OCI-LY7 (cell line): ENCODE data around the gene INHBE.

Experiments
- EZH2phosphoT487 ChIP-seq: fragments of 200-600 bp; sonication (generic); IDR thresholded peaks from 2 replicates; pipeline ENCODE4 v1.6.1; 2018; ENCODE audit warnings: low read depth, borderline replicate concordance, mild to moderate bottlenecking, mixed run types, antibody characterized with exemption, low read length, moderate library complexity, mixed read lengths
- TF ChIP-seq, protein P1 (sequence below): fragments of 200-600 bp; sonication (generic); conservative IDR thresholded peaks from 2 replicates; pipeline ENCODE4 v1.5.1; 2014; ENCODE audit warnings: mild to moderate bottlenecking, antibody characterized with exemption, low read length, moderate library complexity, mixed read lengths

DNA sequence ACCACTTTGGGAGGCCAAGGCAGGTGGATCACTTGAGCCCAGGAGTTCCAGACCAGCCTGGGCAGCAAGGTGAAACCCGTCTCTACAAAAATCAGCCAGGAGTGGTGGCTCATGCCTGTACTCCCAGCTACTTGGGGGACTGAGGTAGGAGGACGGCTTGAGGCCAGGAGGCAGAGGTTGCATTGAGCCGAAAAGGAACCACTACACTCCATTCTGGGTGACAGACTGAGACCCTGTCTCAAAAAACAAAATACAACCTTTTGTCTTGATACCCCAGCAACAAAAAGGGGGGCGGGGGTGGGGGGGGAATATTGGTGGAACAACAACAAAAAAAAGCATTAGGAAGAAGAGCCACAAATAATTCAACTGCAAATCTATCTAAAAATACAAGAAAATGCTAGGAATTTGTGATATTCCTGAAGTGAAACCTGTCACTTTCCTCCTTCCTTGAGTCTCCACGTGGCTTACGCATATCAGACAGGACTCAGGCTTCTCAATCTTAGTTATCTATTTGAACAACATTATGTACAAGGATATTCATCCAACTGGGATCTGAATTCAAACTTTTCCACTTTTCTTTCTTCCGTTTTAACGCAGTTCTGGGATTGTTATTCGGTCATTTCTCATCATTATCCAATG lies 25.5 kb upstream of the INHBE start:
- TF ChIP-seq, protein P1, sequence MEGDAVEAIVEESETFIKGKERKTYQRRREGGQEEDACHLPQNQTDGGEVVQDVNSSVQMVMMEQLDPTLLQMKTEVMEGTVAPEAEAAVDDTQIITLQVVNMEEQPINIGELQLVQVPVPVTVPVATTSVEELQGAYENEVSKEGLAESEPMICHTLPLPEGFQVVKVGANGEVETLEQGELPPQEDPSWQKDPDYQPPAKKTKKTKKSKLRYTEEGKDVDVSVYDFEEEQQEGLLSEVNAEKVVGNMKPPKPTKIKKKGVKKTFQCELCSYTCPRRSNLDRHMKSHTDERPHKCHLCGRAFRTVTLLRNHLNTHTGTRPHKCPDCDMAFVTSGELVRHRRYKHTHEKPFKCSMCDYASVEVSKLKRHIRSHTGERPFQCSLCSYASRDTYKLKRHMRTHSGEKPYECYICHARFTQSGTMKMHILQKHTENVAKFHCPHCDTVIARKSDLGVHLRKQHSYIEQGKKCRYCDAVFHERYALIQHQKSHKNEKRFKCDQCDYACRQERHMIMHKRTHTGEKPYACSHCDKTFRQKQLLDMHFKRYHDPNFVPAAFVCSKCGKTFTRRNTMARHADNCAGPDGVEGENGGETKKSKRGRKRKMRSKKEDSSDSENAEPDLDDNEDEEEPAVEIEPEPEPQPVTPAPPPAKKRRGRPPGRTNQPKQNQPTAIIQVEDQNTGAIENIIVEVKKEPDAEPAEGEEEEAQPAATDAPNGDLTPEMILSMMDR = no peak
- no peak for TF ChIP-seq EZH2phosphoT487
